ENCODE data around the gene ADAMTS12.

- no peak for TF ChIP-seq EZH2phosphoT487 (IDR thresholded peaks at IDR 0.05; ENCODE audit: borderline replicate concordance, low read depth, low read length)
- TF ChIP-seq, protein P1, sequence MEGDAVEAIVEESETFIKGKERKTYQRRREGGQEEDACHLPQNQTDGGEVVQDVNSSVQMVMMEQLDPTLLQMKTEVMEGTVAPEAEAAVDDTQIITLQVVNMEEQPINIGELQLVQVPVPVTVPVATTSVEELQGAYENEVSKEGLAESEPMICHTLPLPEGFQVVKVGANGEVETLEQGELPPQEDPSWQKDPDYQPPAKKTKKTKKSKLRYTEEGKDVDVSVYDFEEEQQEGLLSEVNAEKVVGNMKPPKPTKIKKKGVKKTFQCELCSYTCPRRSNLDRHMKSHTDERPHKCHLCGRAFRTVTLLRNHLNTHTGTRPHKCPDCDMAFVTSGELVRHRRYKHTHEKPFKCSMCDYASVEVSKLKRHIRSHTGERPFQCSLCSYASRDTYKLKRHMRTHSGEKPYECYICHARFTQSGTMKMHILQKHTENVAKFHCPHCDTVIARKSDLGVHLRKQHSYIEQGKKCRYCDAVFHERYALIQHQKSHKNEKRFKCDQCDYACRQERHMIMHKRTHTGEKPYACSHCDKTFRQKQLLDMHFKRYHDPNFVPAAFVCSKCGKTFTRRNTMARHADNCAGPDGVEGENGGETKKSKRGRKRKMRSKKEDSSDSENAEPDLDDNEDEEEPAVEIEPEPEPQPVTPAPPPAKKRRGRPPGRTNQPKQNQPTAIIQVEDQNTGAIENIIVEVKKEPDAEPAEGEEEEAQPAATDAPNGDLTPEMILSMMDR (conservative IDR thresholded peaks at IDR 0.05; ENCODE audit: low read length), result no peak
These were observed 414.0 kb downstream of the ADAMTS12 start for GRCh38 chr5:33477816-33478215.

Measured in OCI-LY7 (cell line).